ENCODE data around the gene PIK3C2A. TPM values are rescaled to one million over a fixed set of nuclear protein-coding genes. Genes with fewer than 3 reads are reported as not detected.

The PIK3C2A gene
- polyA plus RNA-seq, 3 donors = 5.3 to 9.3 (median 6.0) TPM

- H3K27ac Mint-ChIP-seq = no peak overlapping the region
- no peaks in the 10 kb centered on the region for H3K9me3 Mint-ChIP-seq
- H3K9ac ChIP-seq (ENCODE audit: insufficient read depth, low read length, poor library complexity, severe bottlenecking) = no peak overlapping the region
- no peak overlapping the region for H3K4me3 Mint-ChIP-seq
- no peak overlapping the region for H2AFZ ChIP-seq (ENCODE audit: insufficient read depth, low read depth, low read length, poor library complexity, severe bottlenecking)
- peaks cover 49% of the 10 kb centered on the region for H3K4me1 Mint-ChIP-seq
- DNase-seq = no peak
- no peaks in the 10 kb centered on the region for H3K36me3 ChIP-seq (replicated peaks in 1 of 2; ENCODE audit: control insufficient read depth in 1 of 2, insufficient read depth in 2 of 2, low read length in 2 of 2)
- H3K79me2 ChIP-seq (ENCODE audit: insufficient read depth, low read length) = peaks cover 47% of the 10 kb centered on the region
- intact Hi-C loops (cut with micrococcal nuclease) = no loop called here
- TF ChIP-seq CTCF (IDR thresholded peaks at IDR 0.05) = no peak
- no peak overlapping the region for H3K4me3 ChIP-seq (replicated peaks in 1 of 3; ENCODE audit: low read depth in 2 of 3, low read length in 3 of 3)
- H3K27me3 Mint-ChIP-seq (ENCODE audit: low read depth in 3 of 3) = no peaks in the 10 kb centered on the region
- no peaks in the 10 kb centered on the region for H3K27me3 ChIP-seq (ENCODE audit: control insufficient read depth in 2 of 2, insufficient read depth in 2 of 2, low read length in 2 of 2)
- no peak overlapping the region for H3K27ac ChIP-seq (ENCODE audit: low read depth in 1 of 2, low read length in 2 of 2)
- 64% methylated on average over 2 of the region's 3 CpGs for WGBS (ENCODE audit: insufficient coverage)
- peaks cover 5% of the 10 kb centered on the region for H4K20me1 ChIP-seq (ENCODE audit: insufficient read depth, low read length)
- H3K36me3 Mint-ChIP-seq = peaks cover 10 to 11% of the 10 kb centered on the region in 2 donors
- H3K4me1 ChIP-seq (ENCODE audit: control insufficient read depth in 1 of 2, insufficient read depth in 2 of 2, low read length in 2 of 2) = peaks cover 39 to 54% of the 10 kb centered on the region in 2 donors
- no peak overlapping the region for H3K4me2 ChIP-seq (replicated peaks; ENCODE audit: extremely low read depth, low read length, poor library complexity, severe bottlenecking)
- no peaks in the 10 kb centered on the region for H3K9me3 ChIP-seq (replicated peaks in 1 of 2; ENCODE audit: control insufficient read depth in 1 of 2, insufficient read depth in 1 of 2, low read length in 2 of 2)
These were observed 48.3 kb downstream of the PIK3C2A start for GRCh38 chr11:17159441-17159840.

Other genes starting within 250 kb of the PIK3C2A start
- gene PLEKHA7, start 193.6 kb downstream of the PIK3C2A start, polyA plus RNA-seq = under 1 TPM; 0.05 to 0.92 (median 0.22) TPM
- gene RPS13, start 130.3 kb downstream of the PIK3C2A start, polyA plus RNA-seq = 1,000 to 10,000 TPM; 1,050 to 1,357 (median 1,271) TPM
- 10 to 100 TPM in 2 of 3 donors, 1 to 10 TPM in 1; 8.6 to 41.3 (median 31.4) TPM for gene NUCB2, start 68.8 kb upstream of the PIK3C2A start, polyA plus RNA-seq
- 1 to 10 TPM in 1 of 3 donors, under 1 TPM in 2; 0.05 to 1.1 (median 0.15) TPM for gene NCR3LG1, start 143.8 kb upstream of the PIK3C2A start, polyA plus RNA-seq
- under 1 TPM in 1 of 3 donors, not detected in 2; 0.09 TPM for gene KCNJ11, start 180.7 kb upstream of the PIK3C2A start, polyA plus RNA-seq